HG03097 (cell line): Measurements from ENCODE around the gene FIGNL1.
A peak's percentile ranks its signal among the peaks of the same experiment; 100 is the strongest.
"Not testable (repeated sequence)": the region's sequence is repeated elsewhere in the genome, so short reads cannot be mapped to it uniquely, and the experiment has no call there.

Experiments
- ATAC-seq: cut with Tn5 transposase; IDR thresholded peaks from one replicate; pipeline ENCODE4 v1.9.1; 2021; ENCODE audit not compliant: unreplicated experiment, low FRiP score

Gene FIGNL1

DNA sequence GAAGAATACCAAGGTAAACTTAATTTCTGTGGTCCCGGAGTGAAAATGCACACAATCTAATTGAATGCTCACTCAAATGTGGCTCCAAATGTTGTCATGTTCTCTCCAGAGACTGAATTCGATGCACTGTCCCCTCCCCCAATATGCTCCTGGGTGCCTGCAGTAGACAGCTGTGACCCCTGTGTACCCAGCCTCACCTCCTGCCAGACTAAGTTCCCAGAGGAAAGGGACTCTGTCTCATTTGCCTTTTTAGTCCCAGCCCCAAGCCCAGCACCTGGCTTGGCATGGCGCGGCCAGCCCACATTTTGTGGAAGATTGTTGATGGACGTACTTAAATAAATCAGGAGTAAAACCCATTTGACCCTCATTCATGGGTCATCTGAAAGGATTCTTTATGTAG is 21.8 kb upstream of the FIGNL1 start:
- ATAC-seq = no peak

GRCh38 chr7:50470250-50471163 is 20.4 kb upstream of the FIGNL1 start:
- no peak for ATAC-seq

DNA sequence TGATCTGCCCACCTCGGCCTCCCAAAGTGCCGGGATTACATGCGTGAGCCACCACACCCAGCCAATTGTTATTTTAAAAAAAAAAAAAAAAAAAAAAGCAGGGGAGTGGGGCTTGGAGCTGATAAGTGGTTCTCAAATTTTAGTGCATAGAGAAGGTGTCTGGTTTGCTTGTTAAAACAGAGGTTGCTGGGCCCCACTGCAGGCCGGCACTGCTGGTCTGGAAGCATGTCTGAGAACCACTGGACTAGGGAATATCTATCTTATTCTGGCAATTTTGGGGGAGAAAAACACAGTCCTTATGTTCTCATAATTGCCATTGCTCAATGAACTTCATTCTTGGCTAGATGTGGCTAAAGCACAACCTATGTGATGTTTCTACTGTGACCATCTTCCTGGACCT is 19.0 kb upstream of the FIGNL1 start:
- ATAC-seq = no peak

DNA sequence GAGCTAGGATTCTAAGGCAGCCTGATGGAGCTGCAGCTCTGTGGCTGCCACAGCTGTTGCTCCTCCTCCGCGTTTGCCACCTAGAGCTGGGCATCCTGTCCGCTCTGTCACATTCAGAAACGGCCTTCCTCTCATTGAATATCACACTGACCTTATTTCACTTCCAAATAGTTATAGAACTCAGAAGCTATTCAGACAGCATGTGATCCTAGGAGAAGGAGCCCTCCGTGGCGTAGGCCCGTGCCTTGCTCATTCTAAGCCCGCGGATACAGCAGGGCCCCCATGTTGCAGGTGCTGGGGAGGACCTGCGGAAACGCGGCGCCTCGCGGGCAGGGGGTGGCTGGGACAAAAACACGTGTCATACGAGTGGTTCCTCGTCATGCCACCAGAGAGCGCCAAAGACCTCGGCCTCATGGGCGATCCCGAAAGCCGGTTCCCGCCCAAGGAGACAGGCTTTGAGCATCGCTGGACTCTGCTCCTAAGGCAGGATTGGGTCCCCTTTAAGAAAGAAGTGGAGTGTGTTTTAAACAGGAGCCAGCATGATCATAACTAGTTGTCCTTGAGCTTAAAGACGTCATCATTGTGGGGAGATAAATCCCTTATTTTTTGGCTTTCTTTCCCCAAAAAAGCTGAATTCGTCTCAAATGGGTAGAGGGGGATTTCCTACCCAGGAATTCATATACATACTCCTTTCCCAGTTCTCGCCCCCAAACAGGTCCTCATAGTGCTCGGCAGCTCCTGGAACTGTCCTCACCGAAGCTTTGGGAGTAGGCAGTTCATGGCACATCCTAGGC is 17.9 kb upstream of the FIGNL1 start:
- ATAC-seq = peak; percentile 92

- ATAC-seq = no peak
Measured at GRCh38 chr7:50466815-50467585, 16.9 kb upstream of the FIGNL1 start.

- no peak for ATAC-seq
Measured at GRCh38 chr7:50463035-50463434, 12.9 kb upstream of the FIGNL1 start.

- ATAC-seq = no peak
Measured at GRCh38 chr7:50462361-50462760, 12.2 kb upstream of the FIGNL1 start.

DNA sequence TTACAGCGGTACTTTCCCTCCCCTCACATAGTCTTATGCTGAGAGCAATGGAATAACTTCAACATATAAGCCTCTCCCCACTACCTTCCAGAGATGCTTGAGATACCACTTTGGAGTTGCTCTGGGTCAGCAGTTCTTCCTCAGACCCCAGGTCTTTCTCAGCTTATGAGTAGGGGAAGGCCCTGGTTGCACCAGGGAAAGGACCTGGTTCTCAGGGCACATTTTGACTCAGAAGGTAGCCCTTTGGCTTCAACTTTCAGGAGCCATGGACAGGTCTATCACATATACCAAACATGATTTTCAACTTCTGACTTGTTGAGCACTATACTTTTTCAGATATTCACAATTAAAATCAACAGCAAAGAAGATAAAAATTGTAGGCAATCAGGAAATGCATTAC is 11.5 kb upstream of the FIGNL1 start:
- ATAC-seq = no peak

DNA sequence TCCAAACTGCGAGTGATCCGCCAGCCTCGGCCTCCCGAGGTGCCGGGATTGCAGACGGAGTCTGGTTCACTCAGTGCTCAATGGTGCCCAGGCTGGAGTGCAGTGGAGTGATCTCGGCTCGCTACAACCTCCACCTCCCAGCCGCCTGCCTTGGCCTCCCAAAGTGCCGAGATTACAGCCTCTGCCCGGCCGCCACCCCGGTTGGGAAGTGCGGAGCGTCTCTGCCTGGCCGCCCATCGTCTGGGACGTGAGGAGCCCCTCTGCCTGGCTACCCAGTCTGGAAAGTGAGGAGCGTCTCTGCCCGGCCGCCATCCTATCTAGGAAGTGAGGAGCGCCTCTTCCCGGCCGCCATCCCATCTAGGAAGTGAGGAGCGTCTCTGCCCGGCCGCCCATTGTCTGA is 9.0 kb upstream of the FIGNL1 start:
- not testable (repeated sequence) for ATAC-seq

DNA sequence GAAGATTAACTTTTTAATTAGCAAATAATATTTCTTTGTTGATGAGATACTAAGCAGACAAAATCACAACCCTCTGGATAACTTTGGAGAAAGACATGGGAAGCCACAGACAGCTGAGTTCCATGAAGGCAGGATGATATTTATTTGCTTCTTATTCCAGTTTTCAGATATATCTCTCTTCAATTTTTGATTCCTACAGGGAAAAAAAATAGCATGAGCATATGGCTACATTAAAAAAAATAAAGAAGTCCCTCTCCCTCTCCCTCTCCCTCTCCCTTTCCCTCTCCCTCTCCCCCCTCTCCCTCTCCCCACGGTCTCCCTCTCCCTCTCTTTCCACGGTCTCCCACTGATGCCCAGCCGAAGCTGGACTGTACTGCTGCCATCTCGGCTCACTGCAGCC is 8.5 kb upstream of the FIGNL1 start:
- ATAC-seq = not testable (repeated sequence)

DNA sequence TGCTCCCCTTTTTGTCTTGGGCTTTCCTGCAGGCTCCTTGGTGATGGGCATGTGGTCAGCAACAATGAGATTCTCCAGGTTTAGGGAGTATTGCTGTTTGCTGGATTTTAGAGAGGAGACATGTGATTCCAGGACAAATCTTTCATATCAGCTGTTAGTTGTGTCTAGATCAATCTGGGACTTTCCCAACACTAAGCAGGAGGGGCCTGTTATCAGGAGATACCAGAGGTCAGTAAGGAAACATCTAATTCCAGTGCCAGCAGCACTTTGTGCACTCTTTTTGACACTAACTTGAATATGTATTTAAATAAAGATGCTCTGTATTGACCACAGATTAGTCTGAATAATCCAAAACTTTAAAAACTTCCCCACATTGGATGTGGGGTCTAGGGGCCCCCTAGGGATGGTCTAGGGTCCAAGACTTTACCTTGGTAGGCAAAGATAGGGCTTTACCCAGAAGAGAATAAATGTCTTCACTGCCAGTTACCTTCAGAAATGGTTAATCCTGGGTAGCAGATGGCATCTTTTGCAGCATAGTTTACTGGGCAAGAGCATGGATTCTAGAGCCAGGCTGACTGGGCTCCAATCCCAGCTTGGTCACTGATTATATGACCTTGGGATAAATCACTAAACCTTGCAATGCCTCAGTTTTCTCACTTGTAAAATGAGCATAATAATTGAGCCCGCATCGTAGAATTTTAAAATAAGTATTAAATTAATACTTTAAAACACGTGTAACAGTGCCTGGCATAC is 6.4 kb upstream of the FIGNL1 start:
- ATAC-seq = no peak

DNA sequence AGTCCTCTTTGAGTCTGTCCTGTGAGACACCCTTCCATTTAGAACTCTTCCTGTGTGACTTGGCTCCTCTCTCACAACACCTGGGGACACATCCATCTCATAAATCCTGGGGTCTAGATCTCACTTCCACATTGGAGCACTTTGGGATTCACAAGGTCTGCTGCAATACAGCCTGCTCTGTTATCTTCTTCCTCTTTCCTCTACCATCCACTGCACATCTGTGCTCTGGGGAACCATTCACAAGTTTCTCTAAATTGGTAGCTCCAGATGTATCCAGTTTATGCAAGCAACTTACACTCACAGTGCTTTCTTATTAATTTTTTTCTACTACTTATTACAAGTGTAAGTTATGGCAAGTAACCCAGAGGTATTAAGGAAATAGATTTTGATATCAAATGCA is 5.5 kb upstream of the FIGNL1 start:
- no peak for ATAC-seq

GRCh38 chr7:50454968-50455367 is 4.8 kb upstream of the FIGNL1 start:
- ATAC-seq = no peak

DNA sequence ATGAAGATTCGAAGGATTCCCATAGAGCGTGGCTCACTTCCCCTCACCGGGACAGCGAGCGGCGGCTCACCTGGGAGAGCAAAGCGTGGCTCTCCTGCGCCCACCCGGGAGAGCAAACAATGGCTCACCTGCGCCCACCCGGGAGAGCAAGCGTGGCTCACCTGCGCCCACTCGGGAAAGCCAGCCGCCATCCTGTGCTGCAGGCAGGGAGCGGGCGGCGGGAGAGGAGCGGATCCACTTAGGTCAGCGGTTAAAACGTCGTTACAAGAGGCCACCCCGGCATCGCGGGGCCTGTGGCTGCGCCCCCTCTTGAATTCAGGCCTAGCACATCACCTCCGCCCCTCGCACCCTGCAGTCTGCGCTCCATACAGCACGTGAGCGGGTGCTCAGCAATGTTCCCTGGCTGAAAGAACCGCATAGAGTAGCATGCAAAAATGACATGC is 461 bp upstream of the FIGNL1 start:
- peak; percentile 0 for ATAC-seq

DNA sequence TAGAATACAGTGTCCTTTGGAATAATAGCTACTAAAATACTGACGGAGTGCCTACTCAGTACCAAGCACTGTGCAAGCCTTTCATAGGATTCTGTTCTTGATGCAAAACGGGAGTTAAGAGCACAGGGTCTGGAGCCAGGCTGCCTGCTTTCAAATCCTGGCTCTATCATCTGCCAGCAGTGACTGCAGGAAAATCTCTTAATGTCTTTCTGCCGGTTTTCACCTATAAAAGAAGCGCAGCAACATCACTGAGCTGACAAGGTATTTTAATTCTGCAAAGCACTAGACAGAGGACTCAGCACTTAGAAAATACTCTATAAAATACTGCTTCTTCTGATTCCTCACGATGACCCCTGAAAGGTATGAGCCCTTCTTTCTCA is 659 bp downstream of the FIGNL1 start:
- no peak for ATAC-seq

GRCh38 chr7:50448823-50449222 is 1.3 kb downstream of the FIGNL1 start:
- peak; percentile 26 for ATAC-seq

GRCh38 chr7:50446542-50446960 is 3.6 kb downstream of the FIGNL1 start:
- peak; percentile 35 for ATAC-seq

- ATAC-seq = no peak
Measured at GRCh38 chr7:50436133-50436806, 13.9 kb downstream of the FIGNL1 start.

DNA sequence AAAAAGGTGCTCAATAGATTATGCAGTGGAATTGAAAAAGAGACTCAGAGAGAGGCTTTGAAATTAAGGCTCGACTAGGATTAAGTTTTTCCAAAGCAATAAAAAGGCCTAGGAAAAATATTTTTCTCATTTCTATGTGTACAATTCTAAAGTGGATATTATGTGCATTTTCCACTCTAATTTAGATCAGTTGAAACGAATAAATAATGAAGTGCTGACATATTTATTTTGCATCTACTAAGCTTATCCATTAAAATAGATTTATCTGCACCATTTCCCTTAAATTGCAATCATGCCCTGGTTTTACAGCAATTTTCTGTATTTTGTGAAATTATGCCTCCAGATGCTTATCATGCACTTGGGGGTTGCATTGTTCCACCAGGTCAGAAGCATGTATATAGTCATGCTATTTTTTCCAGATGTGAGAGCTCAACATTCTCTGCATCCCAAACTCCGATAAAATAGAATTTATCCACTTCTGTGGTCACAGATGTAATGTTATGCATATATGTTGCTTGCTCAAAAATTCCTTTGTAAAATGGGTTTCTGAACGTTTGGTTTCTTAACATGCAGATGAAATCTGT is 18.3 kb downstream of the FIGNL1 start:
- no peak for ATAC-seq
